HEK293 (cell line): ENCODE results near the gene MPG.
A peak's percentile ranks its signal among the peaks of the same experiment; 100 is the strongest.

Source experiments
- AEBP2 ChIP-seq: fragments of 450-650 bp; formaldehyde crosslinking; IDR thresholded peaks from 2 replicates; pipeline ENCODE4 v1.5.1; 2016; ENCODE audit warnings: missing biosample characterization, missing genetic modification characterization, borderline replicate concordance
- BCL6B ChIP-seq: fragments of 450-650 bp; formaldehyde crosslinking; IDR thresholded peaks from 2 replicates; pipeline ENCODE4 v1.5.1; 2017; ENCODE audit warnings: missing biosample characterization, missing genetic modification characterization
- HIC1 ChIP-seq: fragments of 450-650 bp; formaldehyde crosslinking; IDR thresholded peaks from 2 replicates; pipeline ENCODE4 v1.5.1; 2016; ENCODE audit warnings: missing biosample characterization, missing genetic modification characterization
- KLF8 ChIP-seq: fragments of 450-650 bp; formaldehyde crosslinking; IDR thresholded peaks from 2 replicates; pipeline ENCODE4 v1.5.1; 2016; ENCODE audit warnings: missing biosample characterization, missing genetic modification characterization
- SCRT1 ChIP-seq: fragments of 450-650 bp; formaldehyde crosslinking; IDR thresholded peaks from 2 replicates; pipeline ENCODE4 v1.5.1; 2016; ENCODE audit warnings: missing biosample characterization, missing genetic modification characterization, borderline replicate concordance
- ZBTB1 ChIP-seq: fragments of 450-650 bp; formaldehyde crosslinking; IDR thresholded peaks from 2 replicates; pipeline ENCODE4 v1.5.1; 2016; ENCODE audit warnings: missing biosample characterization, missing genetic modification characterization
- ZBTB26 ChIP-seq: fragments of 450-650 bp; formaldehyde crosslinking; optimal IDR thresholded peaks from 2 replicates; pipeline ENCODE3; 2016; ENCODE audit warnings: missing biosample characterization, mild to moderate bottlenecking, missing genetic modification characterization
- ZBTB48 ChIP-seq: fragments of 450-650 bp; formaldehyde crosslinking; IDR thresholded peaks from 2 replicates; pipeline ENCODE4 v1.5.1; 2016; ENCODE audit warnings: missing biosample characterization, missing genetic modification characterization
- ZFP69B ChIP-seq: fragments of 450-650 bp; formaldehyde crosslinking; IDR thresholded peaks from 2 replicates; pipeline ENCODE4 v1.5.1; 2016; ENCODE audit warnings: missing biosample characterization, missing genetic modification characterization
- ZNF146 ChIP-seq: fragments of 450-650 bp; formaldehyde crosslinking; IDR thresholded peaks from 2 replicates; pipeline ENCODE4 v1.5.1; 2016; ENCODE audit warnings: missing biosample characterization, missing genetic modification characterization
- ZNF148 ChIP-seq: fragments of 450-650 bp; formaldehyde crosslinking; IDR thresholded peaks from 2 replicates; pipeline ENCODE4 v1.5.0; 2017; ENCODE audit warnings: missing biosample characterization, missing genetic modification characterization, borderline replicate concordance
- ZNF155 ChIP-seq: fragments of 450-650 bp; formaldehyde crosslinking; IDR thresholded peaks from 2 replicates; pipeline ENCODE4 v1.5.1; 2016; ENCODE audit warnings: missing biosample characterization, missing genetic modification characterization
- ZNF19 ChIP-seq: fragments of 450-650 bp; formaldehyde crosslinking; IDR thresholded peaks from 2 replicates; pipeline ENCODE4; 2016; ENCODE audit warnings: missing biosample characterization, missing genetic modification characterization, low read depth
- ZNF211 ChIP-seq: fragments of 450-650 bp; formaldehyde crosslinking; IDR thresholded peaks from 2 replicates; pipeline ENCODE4 v1.5.1; 2016; ENCODE audit warnings: low read depth, missing biosample characterization, missing genetic modification characterization
- ZNF24 ChIP-seq: fragments of 450-650 bp; formaldehyde crosslinking; IDR thresholded peaks from 2 replicates; pipeline ENCODE4 v1.5.1; 2016; ENCODE audit warnings: missing biosample characterization, missing genetic modification characterization
- ZNF324 ChIP-seq: fragments of 450-650 bp; formaldehyde crosslinking; IDR thresholded peaks from 2 replicates; pipeline ENCODE4 v1.5.1; 2016; ENCODE audit warnings: missing biosample characterization, missing genetic modification characterization
- ZNF362 ChIP-seq: fragments of 450-650 bp; formaldehyde crosslinking; IDR thresholded peaks from 2 replicates; pipeline ENCODE4 v1.5.1; 2016; ENCODE audit warnings: missing biosample characterization, missing genetic modification characterization
- ZNF501 ChIP-seq: fragments of 450-650 bp; formaldehyde crosslinking; IDR thresholded peaks from 2 replicates; pipeline ENCODE4 v1.5.1; 2016; ENCODE audit warnings: missing biosample characterization, missing genetic modification characterization
- ZNF521 ChIP-seq: fragments of 450-650 bp; formaldehyde crosslinking; IDR thresholded peaks from 2 replicates; pipeline ENCODE4 v1.5.1; 2017; ENCODE audit warnings: missing biosample characterization, mild to moderate bottlenecking, missing genetic modification characterization
- ZNF561 ChIP-seq: fragments of 450-650 bp; IDR thresholded peaks from 2 replicates; pipeline ENCODE4 v1.5.1; 2018; ENCODE audit warnings: missing biosample characterization, missing genetic modification characterization, borderline replicate concordance
- ZNF580 ChIP-seq: fragments of 450-650 bp; formaldehyde crosslinking; IDR thresholded peaks from 2 replicates; pipeline ENCODE4 v1.5.1; 2016; ENCODE audit warnings: missing biosample characterization, missing genetic modification characterization
- ZNF660 ChIP-seq: fragments of 450-650 bp; IDR thresholded peaks from 2 replicates; pipeline ENCODE4 v1.5.1; 2018; ENCODE audit warnings: missing biosample characterization, mild to moderate bottlenecking, missing genetic modification characterization
- ZNF670 ChIP-seq: fragments of 450-650 bp; formaldehyde crosslinking; IDR thresholded peaks from 2 replicates; pipeline ENCODE4 v1.5.1; 2016; ENCODE audit warnings: missing biosample characterization, missing genetic modification characterization, low read depth
- ZNF777 ChIP-seq: fragments of 450-650 bp; formaldehyde crosslinking; IDR thresholded peaks from 2 replicates; pipeline ENCODE4 v1.5.1; 2017; ENCODE audit warnings: missing biosample characterization, missing genetic modification characterization, borderline replicate concordance
- ZSCAN23 ChIP-seq: fragments of 450-650 bp; formaldehyde crosslinking; IDR thresholded peaks from 2 replicates; pipeline ENCODE4 v1.5.1; 2016; ENCODE audit warnings: missing biosample characterization, missing genetic modification characterization
- ZXDB ChIP-seq: fragments of 450-650 bp; formaldehyde crosslinking; IDR thresholded peaks from 2 replicates; pipeline ENCODE4 v1.5.1; 2016; ENCODE audit warnings: missing biosample characterization, missing genetic modification characterization
- TF ChIP-seq, protein P1 (sequence below): fragments of 450-650 bp; formaldehyde crosslinking; IDR thresholded peaks from 2 replicates; pipeline ENCODE4 v1.5.1; 2016; ENCODE audit warnings: missing biosample characterization, missing genetic modification characterization, low read depth
- TF ChIP-seq, protein P2 (sequence below): sonication (generic); formaldehyde crosslinking; IDR thresholded peaks from 2 replicates; pipeline ENCODE4 v1.8.1; 2022; ENCODE audit warnings: mild to moderate bottlenecking, moderate library complexity, missing genetic modification reagents

Gene MPG

DNA sequence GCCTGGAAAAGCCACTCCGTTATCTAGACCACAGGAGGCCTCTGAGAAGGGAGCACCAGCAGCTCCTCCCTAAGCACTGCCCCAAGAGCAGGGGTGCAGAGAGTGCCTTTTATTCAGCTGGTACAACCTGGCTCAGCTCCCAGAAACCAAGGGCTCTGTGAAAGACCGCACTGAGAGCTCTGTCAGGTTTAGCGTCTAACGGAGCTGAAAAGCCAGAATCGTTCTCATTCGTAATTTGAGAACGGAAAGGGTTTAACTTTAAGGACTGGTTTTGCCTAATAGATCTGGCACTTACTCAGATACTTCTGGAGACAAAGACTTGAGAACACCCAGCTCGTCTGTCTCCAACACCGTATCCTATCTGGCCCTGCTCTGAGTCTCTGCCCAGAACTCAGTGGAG, 13.5 kb downstream of the MPG start (continued):
- TF ChIP-seq, protein P1, sequence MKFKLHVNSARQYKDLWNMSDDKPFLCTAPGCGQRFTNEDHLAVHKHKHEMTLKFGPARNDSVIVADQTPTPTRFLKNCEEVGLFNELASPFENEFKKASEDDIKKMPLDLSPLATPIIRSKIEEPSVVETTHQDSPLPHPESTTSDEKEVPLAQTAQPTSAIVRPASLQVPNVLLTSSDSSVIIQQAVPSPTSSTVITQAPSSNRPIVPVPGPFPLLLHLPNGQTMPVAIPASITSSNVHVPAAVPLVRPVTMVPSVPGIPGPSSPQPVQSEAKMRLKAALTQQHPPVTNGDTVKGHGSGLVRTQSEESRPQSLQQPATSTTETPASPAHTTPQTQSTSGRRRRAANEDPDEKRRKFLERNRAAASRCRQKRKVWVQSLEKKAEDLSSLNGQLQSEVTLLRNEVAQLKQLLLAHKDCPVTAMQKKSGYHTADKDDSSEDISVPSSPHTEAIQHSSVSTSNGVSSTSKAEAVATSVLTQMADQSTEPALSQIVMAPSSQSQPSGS (tag by site-specific recombination) = no peak
- no peak for TF ChIP-seq ZNF24 (tag by site-specific recombination)
- TF ChIP-seq ZNF155 (tag by site-specific recombination) = no peak
- no peak for TF ChIP-seq BCL6B (tag by site-specific recombination)
- no peak for TF ChIP-seq KLF8 (tag by site-specific recombination)
- no peak for TF ChIP-seq ZNF211 (tag by site-specific recombination)
- TF ChIP-seq SCRT1 = no peak
- TF ChIP-seq ZBTB26 = no peak
- peak; percentile 73; the same call in 1 of the 2 replicates for TF ChIP-seq ZBTB48 (tag by site-specific recombination)
- no peak for TF ChIP-seq ZNF324
- TF ChIP-seq ZXDB (tag by site-specific recombination) = 0 out of 2 replicates have a peak, but pooled peaks have one; percentile 34
- no peak for TF ChIP-seq ZNF362 (tag by site-specific recombination)
- TF ChIP-seq ZSCAN23 (tag by site-specific recombination) = no peak
- TF ChIP-seq, protein P2, sequence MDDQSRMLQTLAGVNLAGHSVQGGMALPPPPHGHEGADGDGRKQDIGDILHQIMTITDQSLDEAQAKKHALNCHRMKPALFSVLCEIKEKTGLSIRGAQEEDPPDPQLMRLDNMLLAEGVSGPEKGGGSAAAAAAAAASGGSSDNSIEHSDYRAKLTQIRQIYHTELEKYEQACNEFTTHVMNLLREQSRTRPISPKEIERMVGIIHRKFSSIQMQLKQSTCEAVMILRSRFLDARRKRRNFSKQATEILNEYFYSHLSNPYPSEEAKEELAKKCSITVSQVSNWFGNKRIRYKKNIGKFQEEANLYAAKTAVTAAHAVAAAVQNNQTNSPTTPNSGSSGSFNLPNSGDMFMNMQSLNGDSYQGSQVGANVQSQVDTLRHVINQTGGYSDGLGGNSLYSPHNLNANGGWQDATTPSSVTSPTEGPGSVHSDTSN (CRISPR knock-in tag) = no peak
- TF ChIP-seq ZNF19 (tag by site-specific recombination) = no peak
- no peak for TF ChIP-seq ZNF501 (tag by site-specific recombination)
- no peak for TF ChIP-seq HIC1 (tag by site-specific recombination)
- TF ChIP-seq ZNF148 (tag by site-specific recombination) = no peak
- TF ChIP-seq ZNF670 (tag by site-specific recombination) = no peak
- TF ChIP-seq ZNF777 (tag by site-specific recombination) = no peak
- TF ChIP-seq ZNF521 (tag by site-specific recombination) = no peak
- no peak for TF ChIP-seq ZBTB1
- no peak for TF ChIP-seq ZNF146
- TF ChIP-seq ZNF580 (tag by site-specific recombination) = no peak
- no peak for TF ChIP-seq ZNF561
- TF ChIP-seq ZNF660 (tag by site-specific recombination) = peak; percentile 43; the same call in 1 of the 2 replicates
- no peak for TF ChIP-seq ZFP69B (tag by site-specific recombination)
- no peak for TF ChIP-seq AEBP2 (tag by site-specific recombination)
